Spleen (tissue), 11 donors: ENCODE data around the gene TRIP6. TPM values are rescaled to one million over a fixed set of nuclear protein-coding genes. Genes with fewer than 3 reads are reported as not detected.

Experiments
- microRNA-seq, 3 donors: library from miRNA; unstranded; fragments of <30 nt; microRNA quantifications; one replicate each; pipeline versions ENCODE4 to v1.1.0, GENCODE V29; 2019 to 2020
- polyA plus RNA-seq, 3 donors: library from polyadenylated mRNA; stranded (reverse); fragments of 200-250 nt; gene quantifications; one replicate each; pipeline ENCODE4 v1.2.1, GENCODE V29; 2013
- small RNA-seq, 4 donors: library from RNA; depleted of rRNA; stranded (forward); fragments of <200 nt; gene quantifications; one replicate each; pipeline ENCODE3, GENCODE V24; 2016
- total RNA-seq, 7 donors: library from RNA; depleted of rRNA in 3 of 7; stranded (reverse); fragments of >200 nt in 3 of 7; fragmentation: NEBNext Ultra II Directional in 4 of 7; extraction: Animal tissue kit (Norgen Biotek cat#: 25700) in 4 of 7; gene quantifications; one replicate each; pipeline versions ENCODE4 v1.1.0 to v1.2.1, GENCODE V29; 2016 to 2021
- donor health status: healthy with polysubstance abuse.
- donor health status: DM: no; HTN: no; CAD: no; lungs with moderate emphysema.
- donor health status: DM: no; HTN: no; CAD: no.
- donor health status: Bipolar disorder and iron deficiency.
- donor health status: healthy.
- donor health status: DM: no; HTN: no; CAD: no.
- donor health status: DM: yes; HTN: yes; CAD: no.

TRIP6 gene
- total and polyA plus RNA-seq, 10 donors: 12.4 to 30.2 (median 21.6) TPM

Small RNAs within 50 kb of the gene (microRNA-seq; reads per million reads assigned to microRNA genes)
- 0 reads per million in 3 donors for gene MIR6875

Small RNAs within 50 kb of the gene (small RNA-seq; reads per million reads assigned to genes)
- gene RN7SL549P (0 reads per million in 4 donors), gene RN7SL750P (0 reads per million in 4 donors)

Other genes starting within 250 kb of the TRIP6 start
- gene TFR2, start 225.8 kb upstream of the TRIP6 start, total RNA-seq: 1 to 10 TPM; 1.9 to 6.6 (median 2.4) TPM
- 1 to 10 TPM; 1.7 to 1.9 (median 1.8) TPM for gene TFR2, start 225.8 kb upstream of the TRIP6 start, polyA plus RNA-seq
- gene ACTL6B, start 210.9 kb upstream of the TRIP6 start, total RNA-seq: not detected
- not detected for gene ACTL6B, start 210.9 kb upstream of the TRIP6 start, polyA plus RNA-seq
- 100 to 1,000 TPM; 207 to 342 (median 270) TPM for gene GNB2, start 193.6 kb upstream of the TRIP6 start, total RNA-seq
- 100 to 1,000 TPM; 104 to 195 (median 121) TPM for gene GNB2, start 193.6 kb upstream of the TRIP6 start, polyA plus RNA-seq
- gene GIGYF1, start 173.1 kb upstream of the TRIP6 start, total RNA-seq: 100 to 1,000 TPM in 1 of 7 donors, 10 to 100 TPM in 6; 35.3 to 102 (median 71.5) TPM
- 10 to 100 TPM; 15.4 to 56.2 (median 36.0) TPM for gene GIGYF1, start 173.1 kb upstream of the TRIP6 start, polyA plus RNA-seq
- gene POP7, start 161.3 kb upstream of the TRIP6 start, total RNA-seq: 10 to 100 TPM; 14.9 to 22.8 (median 17.2) TPM
- 10 to 100 TPM; 30.6 to 39.1 (median 38.2) TPM for gene POP7, start 161.3 kb upstream of the TRIP6 start, polyA plus RNA-seq
- gene EPO, start 146.9 kb upstream of the TRIP6 start, total RNA-seq: under 1 TPM in 1 of 7 donors, not detected in 6; 0.42 TPM
- under 1 TPM; 0.06 to 0.26 (median 0.13) TPM for gene EPO, start 146.9 kb upstream of the TRIP6 start, polyA plus RNA-seq
- gene ZAN, start 133.8 kb upstream of the TRIP6 start, total RNA-seq: not detected
- under 1 TPM in 1 of 3 donors, not detected in 2; under 0.01 TPM for gene ZAN, start 133.8 kb upstream of the TRIP6 start, polyA plus RNA-seq
- 100 to 1,000 TPM in 5 of 7 donors, 10 to 100 TPM in 2; 82.9 to 157 (median 109) TPM for gene EPHB4, start 39.9 kb upstream of the TRIP6 start, total RNA-seq
- gene EPHB4, start 39.9 kb upstream of the TRIP6 start, polyA plus RNA-seq: 10 to 100 TPM; 14.8 to 34.7 (median 21.4) TPM
- 100 to 1,000 TPM in 1 of 7 donors, 10 to 100 TPM in 6; 34.4 to 109 (median 55.7) TPM for gene SLC12A9, start 14.7 kb upstream of the TRIP6 start, total RNA-seq
- gene SLC12A9, start 14.7 kb upstream of the TRIP6 start, polyA plus RNA-seq: 10 to 100 TPM; 17.0 to 48.4 (median 39.3) TPM
- 100 to 1,000 TPM in 4 of 7 donors, 10 to 100 TPM in 3; 67.0 to 160 (median 132) TPM for gene SRRT, start 7.7 kb downstream of the TRIP6 start, total RNA-seq
- gene SRRT, start 7.7 kb downstream of the TRIP6 start, polyA plus RNA-seq: 100 to 1,000 TPM in 1 of 3 donors, 10 to 100 TPM in 2; 54.7 to 104 (median 92.6) TPM
- gene UFSP1, start 22.3 kb downstream of the TRIP6 start, total RNA-seq: 1 to 10 TPM; 1.3 to 5.6 (median 2.8) TPM
- gene UFSP1, start 22.3 kb downstream of the TRIP6 start, polyA plus RNA-seq: 1 to 10 TPM; 4.2 to 6.9 (median 5.1) TPM
- 10 to 100 TPM in 1 of 7 donors, 1 to 10 TPM in 6; 2.1 to 10.8 (median 4.4) TPM for gene ACHE, start 28.5 kb downstream of the TRIP6 start, total RNA-seq
- gene ACHE, start 28.5 kb downstream of the TRIP6 start, polyA plus RNA-seq: 1 to 10 TPM; 2.0 to 3.7 (median 3.1) TPM
- gene MUC3A, start 82.1 kb downstream of the TRIP6 start, total RNA-seq: under 1 TPM; 0.07 to 0.73 (median 0.30) TPM
- gene MUC3A, start 82.1 kb downstream of the TRIP6 start, polyA plus RNA-seq: under 1 TPM; 0.17 to 0.29 (median 0.27) TPM
- under 1 TPM in 5 of 7 donors, not detected in 2; 0.07 to 0.89 (median 0.57) TPM for gene MUC12, start 102.2 kb downstream of the TRIP6 start, total RNA-seq
- 1 to 10 TPM in 2 of 3 donors, under 1 TPM in 1; 0.90 to 1.7 (median 1.3) TPM for gene MUC12, start 102.2 kb downstream of the TRIP6 start, polyA plus RNA-seq
- not detected for gene MUC17, start 152.7 kb downstream of the TRIP6 start, total RNA-seq
- gene MUC17, start 152.7 kb downstream of the TRIP6 start, polyA plus RNA-seq: not detected
- 10 to 100 TPM; 34.9 to 82.2 (median 52.2) TPM for gene TRIM56, start 218.1 kb downstream of the TRIP6 start, total RNA-seq
- gene TRIM56, start 218.1 kb downstream of the TRIP6 start, polyA plus RNA-seq: 10 to 100 TPM in 1 of 3 donors, 1 to 10 TPM in 2; 5.0 to 16.0 (median 6.3) TPM